ENCODE measurements around the gene IL36A. TPM values are rescaled to one million over a fixed set of nuclear protein-coding genes. Genes with fewer than 3 reads are reported as not detected.

The IL36A gene
- total RNA-seq, 1 experiment from 2014 or later = not detected

- no TSS peak for BruUV-seq (replicated peaks)
- no peaks in the 10 kb centered on the region for H3K27me3 Mint-ChIP-seq (ENCODE audit: unreplicated experiment)
- H3K36me3 Mint-ChIP-seq (ENCODE audit: insufficient read depth, unreplicated experiment) = no peaks in the 10 kb centered on the region
- no peak overlapping the region for H3K4me3 Mint-ChIP-seq (ENCODE audit: low read depth, unreplicated experiment)
- no peak for TF ChIP-seq CTCF (IDR thresholded peaks at IDR 0.05; ENCODE audit: unreplicated experiment)
- DNase-seq = peak; percentile 17
- no peaks in the 10 kb centered on the region for H3K9me3 Mint-ChIP-seq (ENCODE audit: low read depth, unreplicated experiment)
- H3K27ac Mint-ChIP-seq (ENCODE audit: unreplicated experiment) = no peak overlapping the region
- intact Hi-C loops (cut with micrococcal nuclease; ENCODE audit: unreplicated experiment) = no loop called here
- CTCF ChIA-PET = interaction anchor here (0.5 to 2.6 kb wide), 4 partner anchors 10 to 194 kb away, joined by 3 to 8 read pairs (median 3); no protein-coding TSS in a partner anchor
- H3K4me1 Mint-ChIP-seq (ENCODE audit: low read depth, unreplicated experiment) = no peaks in the 10 kb centered on the region
These were observed 44.9 kb upstream of the IL36A start for GRCh38 chr2:112960230-112960825.

GRCh38 chr2:112962308-112963175, 42.7 kb upstream of the IL36A start:
- CTCF ChIA-PET = no interaction called here
- DNase-seq = no peak
- intact Hi-C loops (cut with micrococcal nuclease; ENCODE audit: unreplicated experiment) = no loop called here
- TF ChIP-seq CTCF (IDR thresholded peaks at IDR 0.05; ENCODE audit: unreplicated experiment) = no peak
- BruUV-seq (replicated peaks) = no TSS peak
- Mint-ChIP-seq H3K27me3 (ENCODE audit: unreplicated experiment) (no peaks in the 10 kb centered on the region), H3K4me1 (ENCODE audit: low read depth, unreplicated experiment) (no peaks in the 10 kb centered on the region), H3K9me3 (ENCODE audit: low read depth, unreplicated experiment) (no peaks in the 10 kb centered on the region), H3K27ac (ENCODE audit: unreplicated experiment) (no peak overlapping the region), H3K36me3 (ENCODE audit: insufficient read depth, unreplicated experiment) (no peaks in the 10 kb centered on the region), H3K4me3 (ENCODE audit: low read depth, unreplicated experiment) (no peak overlapping the region)

DNA sequence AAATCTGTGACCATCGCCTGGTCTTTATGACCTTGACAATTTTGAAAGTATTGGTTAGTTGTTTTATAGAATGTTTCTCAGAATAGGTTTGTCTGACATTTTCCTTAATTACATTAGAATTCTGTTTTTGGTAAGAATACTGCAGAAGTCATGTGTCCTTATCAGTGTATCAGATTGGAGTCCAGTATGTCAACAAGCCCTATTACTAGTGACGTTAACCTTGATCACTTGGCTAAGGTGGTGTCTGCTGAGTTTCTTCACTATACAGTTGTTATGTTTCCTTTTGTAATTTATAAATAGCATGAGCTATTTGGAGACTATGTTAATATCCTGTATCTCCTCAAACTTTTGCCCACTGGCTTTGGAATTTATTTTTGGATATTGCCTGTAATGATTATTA, 38.2 kb upstream of the IL36A start:
- intact Hi-C loops (cut with micrococcal nuclease; ENCODE audit: unreplicated experiment) = no loop called here
- Mint-ChIP-seq H3K4me1 (ENCODE audit: low read depth, unreplicated experiment) (no peaks in the 10 kb centered on the region), H3K4me3 (ENCODE audit: low read depth, unreplicated experiment) (no peak overlapping the region), H3K36me3 (ENCODE audit: insufficient read depth, unreplicated experiment) (no peaks in the 10 kb centered on the region), H3K9me3 (ENCODE audit: low read depth, unreplicated experiment) (no peaks in the 10 kb centered on the region), H3K27me3 (ENCODE audit: unreplicated experiment) (peaks cover 24% of the 10 kb centered on the region), H3K27ac (ENCODE audit: unreplicated experiment) (no peak overlapping the region)
- DNase-seq = no peak
- BruUV-seq (replicated peaks) = no TSS peak
- no peak for TF ChIP-seq CTCF (IDR thresholded peaks at IDR 0.05; ENCODE audit: unreplicated experiment)
- CTCF ChIA-PET = no interaction called here

- Mint-ChIP-seq H3K9me3 (ENCODE audit: low read depth, unreplicated experiment) (no peaks in the 10 kb centered on the region), H3K36me3 (ENCODE audit: insufficient read depth, unreplicated experiment) (no peaks in the 10 kb centered on the region), H3K4me1 (ENCODE audit: low read depth, unreplicated experiment) (no peaks in the 10 kb centered on the region), H3K27ac (ENCODE audit: unreplicated experiment) (no peak overlapping the region), H3K4me3 (ENCODE audit: low read depth, unreplicated experiment) (no peak overlapping the region), H3K27me3 (ENCODE audit: unreplicated experiment) (peaks cover 49% of the 10 kb centered on the region)
- no TSS peak for BruUV-seq (replicated peaks)
- no peak for TF ChIP-seq CTCF (IDR thresholded peaks at IDR 0.05; ENCODE audit: unreplicated experiment)
- intact Hi-C loops (cut with micrococcal nuclease; ENCODE audit: unreplicated experiment) = no loop called here
- CTCF ChIA-PET = no interaction called here
- DNase-seq = no peak
These were observed 32.7 kb upstream of the IL36A start for GRCh38 chr2:112972423-112973086.
